CD14-positive monocyte (primary cell): ENCODE results near the gene PCID2. TPM values are rescaled to one million over a fixed set of nuclear protein-coding genes. Genes with fewer than 3 reads are reported as not detected.

Source experiments
- DNase-seq, 3 donors: peaks; one replicate each; pipeline ENCODE4 v3.0.0-alpha.2; 2011 to 2022
- H2AFZ ChIP-seq: 2 replicates; pipeline ENCODE4 v1.6.0; 2012; ENCODE audit warnings: mild to moderate bottlenecking, low read depth, low read length, inconsistent platforms; ENCODE audit not compliant: insufficient read depth, poor library complexity, severe bottlenecking
- H3K27ac ChIP-seq, 2 donors: 1 replicate in 1 of 2; 2 replicates in 1 of 2; pipeline ENCODE4 v1.5.1; 2012 to 2013; ENCODE audit warnings: low read length in 2 of 2, control low read depth in 1 of 2, inconsistent platforms in 1 of 2, low read depth in 1 of 2, mild to moderate bottlenecking in 1 of 2
- H3K27me3 ChIP-seq, 2 donors: one replicate each; pipeline versions ENCODE4 v1.6.0 to v1.6.1; 2011 to 2013; ENCODE audit warnings: low read length in 2 of 2; ENCODE audit not compliant: control insufficient read depth in 2 of 2, insufficient read depth in 2 of 2
- H3K36me3 ChIP-seq, 2 donors: replicated peaks in 1 of 2; 1 replicate in 1 of 2; 2 replicates in 1 of 2; pipeline versions ENCODE4 v1.5.1 to v1.6.1; 2012 to 2013; ENCODE audit warnings: low read length in 2 of 2, control low read depth in 1 of 2, inconsistent platforms in 1 of 2, mild to moderate bottlenecking in 1 of 2; ENCODE audit not compliant: insufficient read depth in 2 of 2, control insufficient read depth in 1 of 2
- H3K4me1 ChIP-seq, 2 donors: 1 replicate in 1 of 2; 2 replicates in 1 of 2; pipeline versions ENCODE4 v1.5.1 to v1.6.1; 2012 to 2013; ENCODE audit warnings: low read length in 2 of 2, control low read depth in 1 of 2, inconsistent platforms in 1 of 2, mild to moderate bottlenecking in 1 of 2, moderate library complexity in 1 of 2; ENCODE audit not compliant: insufficient read depth in 2 of 2, control insufficient read depth in 1 of 2
- H3K4me2 ChIP-seq: replicated peaks from 2 replicates; pipeline ENCODE3; 2012; ENCODE audit warnings: low read length, moderate library complexity, mild to moderate bottlenecking; ENCODE audit not compliant: poor library complexity, severe bottlenecking; ENCODE audit errors: extremely low read depth
- H3K4me3 ChIP-seq, 3 experiments: fragments of 200-600 bp in 1 of 3; sonication (generic) in 1 of 3; replicated peaks in 1 of 3; 1 replicate in 2 of 3; 2 replicates in 1 of 3; pipeline ENCODE4 v1.5.1; 2011 to 2013; ENCODE audit warnings: low read length in 3 of 3, mild to moderate bottlenecking in 3 of 3, control low read depth in 2 of 3, low read depth in 2 of 3, inconsistent platforms in 1 of 3, moderate library complexity in 1 of 3
- H3K79me2 ChIP-seq: 2 replicates; pipeline ENCODE4 v1.6.0; 2012; ENCODE audit warnings: mild to moderate bottlenecking, control low read depth, inconsistent platforms, low read length, moderate library complexity; ENCODE audit not compliant: insufficient read depth
- H3K9ac ChIP-seq: 2 replicates; pipeline ENCODE4 v1.6.0; 2017; ENCODE audit warnings: low read length, mild to moderate bottlenecking; ENCODE audit not compliant: insufficient read depth, poor library complexity, severe bottlenecking
- H3K9me3 ChIP-seq, 2 donors: replicated peaks in 1 of 2; 1 replicate in 1 of 2; 2 replicates in 1 of 2; pipeline versions ENCODE4 v1.5.1 to v1.6.1; 2012 to 2013; ENCODE audit warnings: low read length in 2 of 2, control low read depth in 1 of 2; ENCODE audit not compliant: control insufficient read depth in 1 of 2, insufficient read depth in 1 of 2
- H4K20me1 ChIP-seq: 2 replicates; pipeline ENCODE4 v1.6.0; 2012; ENCODE audit warnings: mild to moderate bottlenecking, low read length, control low read depth, moderate library complexity; ENCODE audit not compliant: insufficient read depth
- H3K27ac Mint-ChIP-seq, 7 donors: one replicate each; pipeline ENCODE4 v1.8.0; 2020; ENCODE audit warnings: mild to moderate bottlenecking in 7 of 7, mixed read lengths in 7 of 7, moderate library complexity in 6 of 7, inconsistent platforms in 2 of 7
- H3K27me3 Mint-ChIP-seq, 3 donors: one replicate each; pipeline ENCODE4 v1.8.0; 2021 to 2022; ENCODE audit warnings: low read depth in 3 of 3, mild to moderate bottlenecking in 3 of 3, mixed read lengths in 3 of 3, moderate library complexity in 3 of 3, inconsistent platforms in 1 of 3
- H3K36me3 Mint-ChIP-seq, 2 donors: one replicate each; pipeline ENCODE4 v1.8.0; 2020; ENCODE audit warnings: mixed read lengths in 2 of 2, inconsistent platforms in 1 of 2, mild to moderate bottlenecking in 1 of 2
- H3K4me1 Mint-ChIP-seq: one replicate; pipeline ENCODE4 v1.8.0; 2020; ENCODE audit warnings: mild to moderate bottlenecking, mixed read lengths
- H3K4me3 Mint-ChIP-seq, 2 donors: one replicate each; pipeline ENCODE4 v1.8.0; 2020; ENCODE audit warnings: mild to moderate bottlenecking in 2 of 2, mixed read lengths in 2 of 2, moderate library complexity in 1 of 2
- H3K9me3 Mint-ChIP-seq, 7 donors: one replicate each; pipeline ENCODE4 v1.8.0; 2020 to 2022; ENCODE audit warnings: mixed read lengths in 7 of 7, mild to moderate bottlenecking in 6 of 7, moderate library complexity in 6 of 7, inconsistent platforms in 2 of 7
- CTCF ChIP-seq: fragments of 200-600 bp; IDR thresholded peaks from one replicate; pipeline ENCODE4 v1.8.0; 2022; ENCODE audit warnings: antibody characterized with exemption, mild to moderate bottlenecking
- WGBS: methylation state at CpG from one replicate; pipeline ENCODE4 v1.1.5; 2013; ENCODE audit warnings: missing lambda C conversion rate; ENCODE audit not compliant: insufficient coverage; 5-methylcytosine and 5-hydroxymethylcytosine counted together
- intact Hi-C, 2 donors: fragments of 100-400 bp; cut with micrococcal nuclease; formaldehyde crosslinking; loops; one replicate each; pipeline versions ENCODE4 v1.15.0 to v1.15.1; 2023
- polyA plus RNA-seq, 3 donors: library from polyadenylated mRNA; depleted of rRNA in 1 of 3; unstranded in 2 of 3; stranded (reverse) in 1 of 3; fragments of 300-500 nt in 2 of 3; fragments of >200 nt in 1 of 3; fragmentation: Illumina TruSeq in 2 of 3; gene quantifications; 1 replicate in 2 of 3; 2 replicates in 1 of 3; pipeline ENCODE4 v1.2.3, GENCODE V29; 2012 to 2021

PCID2 gene
- polyA plus RNA-seq, 3 donors: 31.5 to 39.8 (median 34.2) TPM

DNA sequence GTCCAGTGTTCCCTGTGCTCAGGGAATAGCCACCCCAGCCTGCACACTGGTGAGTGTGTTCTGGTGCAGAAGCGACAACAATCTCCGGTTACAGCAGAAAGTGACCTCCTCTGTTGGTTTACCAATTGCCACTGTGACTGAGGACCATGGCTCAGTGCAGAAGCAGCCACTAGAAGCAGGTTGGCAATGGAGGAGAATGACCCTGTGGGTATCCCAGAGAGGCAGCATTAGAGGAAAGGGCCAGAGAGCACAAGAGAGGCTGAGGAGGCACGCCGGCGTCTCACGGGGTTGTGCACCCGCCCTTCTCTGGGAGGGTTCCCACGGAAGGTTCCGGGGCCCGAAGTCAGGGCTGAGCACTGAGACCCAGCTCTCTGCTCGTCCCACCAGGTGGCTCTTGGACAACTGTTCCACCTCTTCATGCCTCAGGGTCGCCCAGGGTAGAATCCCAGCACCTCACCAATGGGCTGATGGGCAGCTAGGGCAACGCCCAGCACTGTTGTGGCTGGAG, 36.0 kb downstream of the PCID2 start:
- Histone ChIP-seq H4K20me1 (no peaks in the 10 kb centered on the region), H3K4me1 (peaks cover 11 to 32% of the 10 kb centered on the region in 2 donors), H3K27me3 (no peaks in the 10 kb centered on the region), H3K4me2 (no peak overlapping the region), H2AFZ (no peak overlapping the region), H3K36me3 (peaks cover 0 to 10% of the 10 kb centered on the region in 2 donors), H3K79me2 (no peaks in the 10 kb centered on the region), H3K4me3 (no peak overlapping the region), H3K27ac (peak overlapping the region in 1 of 2 donors; percentile 12), H3K9me3 (peaks cover 0 to 13% of the 10 kb centered on the region in 2 donors), H3K9ac (no peak overlapping the region)
- intact Hi-C loops: no loop called here
- Mint-ChIP-seq H3K4me3 (no peak overlapping the region), H3K27me3 (peaks cover 0 to 6% (median 2%) of the 10 kb centered on the region in 3 donors), H3K36me3 (peaks cover 29 to 45% of the 10 kb centered on the region in 2 donors), H3K27ac (peak overlapping the region in 1 of 7 donors; percentile 49), H3K4me1 (peaks cover 30% of the 10 kb centered on the region), H3K9me3 (peaks cover 6 to 15% (median 11%) of the 10 kb centered on the region in 7 donors)
- WGBS: 98% methylated on average over 11 of the region's 13 CpGs
- DNase-seq: no peak
- no peak for TF ChIP-seq CTCF

DNA sequence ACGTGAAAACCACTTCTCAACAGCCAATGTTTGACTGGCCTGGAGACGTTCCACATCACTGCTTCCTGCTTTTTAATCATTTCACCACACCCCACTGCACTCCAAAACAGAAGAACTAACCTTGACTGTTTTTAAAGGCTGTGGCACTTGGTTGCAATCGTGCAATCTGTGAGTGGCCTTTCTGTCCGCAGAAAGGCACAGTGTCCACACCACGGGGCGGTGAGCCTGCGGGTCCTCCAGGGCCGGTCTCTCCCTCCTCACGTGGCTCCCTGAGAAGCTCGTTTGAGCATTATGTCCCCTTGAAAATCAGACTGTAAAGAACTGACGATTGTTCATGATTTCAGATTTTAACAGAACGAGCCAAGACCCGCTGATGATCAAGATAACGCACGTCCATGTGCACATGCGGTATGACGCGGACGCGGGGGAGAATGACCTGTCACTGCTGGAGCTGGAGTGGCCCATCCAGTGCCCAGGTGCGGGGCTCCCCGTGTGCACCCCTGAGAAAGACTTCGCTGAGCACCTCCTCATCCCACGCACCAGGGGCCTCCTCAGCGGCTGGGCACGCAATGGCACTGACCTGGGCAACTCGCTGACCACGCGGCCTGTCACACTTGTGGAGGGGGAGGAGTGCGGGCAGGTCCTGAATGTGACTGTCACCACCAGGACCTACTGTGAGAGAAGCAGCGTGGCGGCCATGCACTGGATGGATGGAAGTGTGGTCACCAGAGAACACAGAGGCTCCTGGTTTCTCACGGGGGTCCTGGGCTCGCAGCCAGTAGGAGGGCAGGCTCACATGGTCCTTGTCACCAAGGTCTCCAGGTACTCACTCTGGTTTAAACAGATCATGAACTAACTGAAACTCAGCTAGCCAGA, 37.0 kb downstream of the PCID2 start:
- no peak overlapping the region for H3K9ac ChIP-seq
- DNase-seq: no peak
- no peak overlapping the region for H3K4me2 ChIP-seq
- no peak for TF ChIP-seq CTCF
- H3K9me3 ChIP-seq: peaks cover 0 to 10% of the 10 kb centered on the region in 2 donors
- H3K4me1 ChIP-seq: peaks cover 2 to 22% of the 10 kb centered on the region in 2 donors
- Mint-ChIP-seq H3K27ac (peak overlapping the region; percentile 16 to 83 (median 73)), H3K4me3 (peak overlapping the region in 1 of 2 donors; percentile 12), H3K36me3 (peaks cover 29 to 45% of the 10 kb centered on the region in 2 donors), H3K4me1 (peaks cover 28% of the 10 kb centered on the region), H3K27me3 (peaks cover 0 to 5% (median 2%) of the 10 kb centered on the region in 3 donors), H3K9me3 (peaks cover 6 to 11% (median 10%) of the 10 kb centered on the region in 7 donors)
- WGBS: 91% methylated on average over 34 of the region's 34 CpGs
- no peaks in the 10 kb centered on the region for H3K79me2 ChIP-seq
- peak overlapping the region in 1 of 2 donors; percentile 58 for H3K27ac ChIP-seq
- intact Hi-C loops: no loop called here
- H3K4me3 ChIP-seq: no peak overlapping the region
- H2AFZ ChIP-seq: no peak overlapping the region
- no peaks in the 10 kb centered on the region for H3K27me3 ChIP-seq
- H3K36me3 ChIP-seq: peaks cover 0 to 10% of the 10 kb centered on the region in 2 donors
- H4K20me1 ChIP-seq: no peaks in the 10 kb centered on the region
